Choroid plexus epithelial cell (primary cell): ENCODE results near the gene NPM1.
A peak's percentile ranks its signal among the peaks of the same experiment; 100 is the strongest.

Source experiments
- DNase-seq: peaks from one replicate; pipeline ENCODE4 v3.0.0-alpha.2; 2010; ENCODE audit warnings: low read depth
- H3K4me3 ChIP-seq: 2 replicates; pipeline ENCODE4 v1.5.1; 2011; ENCODE audit warnings: low read depth, mild to moderate bottlenecking, control low read depth, low read length, moderate library complexity
- CTCF ChIP-seq: conservative IDR thresholded peaks from 2 replicates; pipeline ENCODE4 v1.5.1; 2011; ENCODE audit warnings: low read depth, mild to moderate bottlenecking, control low read depth, inconsistent platforms, low read length, moderate library complexity

The NPM1 gene

GRCh38 chr5:171386861-171387344 is 746 bp upstream of the NPM1 start:
- peak overlapping the region; percentile 98 for H3K4me3 ChIP-seq
- TF ChIP-seq CTCF, result no peak
- DNase-seq, result no peak

GRCh38 chr5:171387970-171388815 is 544 bp downstream of the NPM1 start:
- TF ChIP-seq CTCF, result peak; percentile 16
- H3K4me3 ChIP-seq, result peak overlapping the region; percentile 98
- peak; percentile 83 for DNase-seq

GRCh38 chr5:171388816-171389168 is 1.1 kb downstream of the NPM1 start:
- no peak for DNase-seq
- TF ChIP-seq CTCF, result no peak
- peak overlapping the region; percentile 98 for H3K4me3 ChIP-seq

- no peak for DNase-seq
- H3K4me3 ChIP-seq, result no peak overlapping the region
- TF ChIP-seq CTCF, result no peak
Observed at GRCh38 chr5:171390883-171391677, 3.4 kb downstream of the NPM1 start.

- no peak for TF ChIP-seq CTCF
- no peak overlapping the region for H3K4me3 ChIP-seq
- DNase-seq, result no peak
Observed at GRCh38 chr5:171391996-171392577, 4.4 kb downstream of the NPM1 start.

GRCh38 chr5:171392585-171393159 is 5.0 kb downstream of the NPM1 start:
- no peak for DNase-seq
- no peak overlapping the region for H3K4me3 ChIP-seq
- no peak for TF ChIP-seq CTCF
